ENCODE data around the gene SMURF1.
"Not testable (repeated sequence)": the region's sequence is repeated elsewhere in the genome, so short reads cannot be mapped to it uniquely, and the experiment has no call there.

The SMURF1 gene

GRCh38 chr7:99118077-99118476 lies 25.8 kb downstream of the SMURF1 start:
- no peak for DNase-seq

- DNase-seq: no peak
Observed at GRCh38 chr7:99116144-99116543, 27.8 kb downstream of the SMURF1 start.

GRCh38 chr7:99115379-99115778 lies 28.5 kb downstream of the SMURF1 start:
- no peak for DNase-seq

- DNase-seq: no peak
Observed at GRCh38 chr7:99112979-99113378, 30.9 kb downstream of the SMURF1 start.

- no peak for DNase-seq
Observed at GRCh38 chr7:99112097-99112496, 31.8 kb downstream of the SMURF1 start.

GRCh38 chr7:99111591-99111990 lies 32.3 kb downstream of the SMURF1 start:
- DNase-seq: no peak

GRCh38 chr7:99109108-99110051 lies 34.5 kb downstream of the SMURF1 start:
- DNase-seq: no peak

- DNase-seq: no peak
Observed at GRCh38 chr7:99108613-99109012, 35.3 kb downstream of the SMURF1 start.

GRCh38 chr7:99106821-99107241 lies 37.1 kb downstream of the SMURF1 start:
- DNase-seq: no peak

- DNase-seq: no peak
Observed at GRCh38 chr7:99106411-99106810, 37.5 kb downstream of the SMURF1 start.

- DNase-seq: no peak
Observed at GRCh38 chr7:99105756-99106155, 38.2 kb downstream of the SMURF1 start.

- no peak for DNase-seq
Observed at GRCh38 chr7:99104631-99105030, 39.3 kb downstream of the SMURF1 start.

- not testable (repeated sequence) for DNase-seq
Observed at GRCh38 chr7:99103836-99104235, 40.1 kb downstream of the SMURF1 start.

GRCh38 chr7:99102809-99103690 lies 40.9 kb downstream of the SMURF1 start:
- DNase-seq: peak; percentile 62

- DNase-seq: no peak
Observed at GRCh38 chr7:99102361-99102760, 41.5 kb downstream of the SMURF1 start.

- DNase-seq: not testable (repeated sequence)
Observed at GRCh38 chr7:99101516-99101915, 42.4 kb downstream of the SMURF1 start.

- DNase-seq: no peak
Observed at GRCh38 chr7:99099499-99100077, 44.3 kb downstream of the SMURF1 start.

GRCh38 chr7:99098824-99099498 lies 44.9 kb downstream of the SMURF1 start:
- no peak for DNase-seq

GRCh38 chr7:99098286-99098823 lies 45.6 kb downstream of the SMURF1 start:
- no peak for DNase-seq

- no peak for DNase-seq
Observed at GRCh38 chr7:99097730-99098129, 46.2 kb downstream of the SMURF1 start.

GRCh38 chr7:99096124-99096887 lies 47.6 kb downstream of the SMURF1 start:
- DNase-seq: no peak

GRCh38 chr7:99095698-99096097 lies 48.2 kb downstream of the SMURF1 start:
- DNase-seq: no peak
